Calu3 (cell line): ENCODE data around the gene AEBP1. TPM values are rescaled to one million over a fixed set of nuclear protein-coding genes. Genes with fewer than 3 reads are reported as not detected.
A peak's percentile ranks its signal among the peaks of the same experiment; 100 is the strongest.

Experiments
- BruUV-seq: library from RNA; stranded (reverse); fragments of 400-500 nt; replicated peaks from 2 replicates; lab custom pipeline; 2021; lab: Mats Ljungman, UMichigan
- CTCF ChIA-PET: fragments of 300-600 bp; sonication (Branson Sonifier 250); formaldehyde crosslinking; loops from one replicate; lab custom pipeline; 2022; ENCODE audit warnings: antibody characterized with exemption; lab: Charles Lee
- DNase-seq: peaks from one replicate; pipeline ENCODE4 v3.0.0; 2022
- H3K27ac Mint-ChIP-seq: one replicate; pipeline ENCODE4 v1.8.0; 2022; ENCODE audit warnings: mixed read lengths; ENCODE audit not compliant: unreplicated experiment
- H3K27me3 Mint-ChIP-seq: one replicate; pipeline ENCODE4 v1.8.0; 2022; ENCODE audit warnings: mixed read lengths; ENCODE audit not compliant: unreplicated experiment
- H3K36me3 Mint-ChIP-seq: one replicate; pipeline ENCODE4 v1.8.0; 2022; ENCODE audit warnings: mild to moderate bottlenecking, moderate library complexity, mixed read lengths; ENCODE audit not compliant: insufficient read depth, unreplicated experiment
- H3K4me1 Mint-ChIP-seq: one replicate; pipeline ENCODE4 v1.8.0; 2022; ENCODE audit warnings: mild to moderate bottlenecking, low read depth, mixed read lengths; ENCODE audit not compliant: unreplicated experiment
- H3K4me3 Mint-ChIP-seq: one replicate; pipeline ENCODE4 v1.8.0; 2022; ENCODE audit warnings: mild to moderate bottlenecking, low read depth, moderate library complexity, mixed read lengths; ENCODE audit not compliant: unreplicated experiment
- H3K9me3 Mint-ChIP-seq: one replicate; pipeline ENCODE4 v1.8.0; 2022; ENCODE audit warnings: low read depth, mixed read lengths; ENCODE audit not compliant: unreplicated experiment
- intact Hi-C: fragments of 100-400 bp; cut with micrococcal nuclease; formaldehyde crosslinking; loops from one replicate; pipeline ENCODE4 v1.10.0; 2022; ENCODE audit not compliant: unreplicated experiment
- total RNA-seq: library from RNA; stranded (reverse); gene quantifications from 2 replicates; pipeline ENCODE4 v1.2.3, GENCODE V29; 2022
- TF ChIP-seq, protein P1 (sequence below): fragments of 200-600 bp; IDR thresholded peaks from one replicate; pipeline ENCODE4 v1.8.0; 2022; ENCODE audit warnings: antibody characterized with exemption; ENCODE audit not compliant: unreplicated experiment

AEBP1 gene
- total RNA-seq, 1 experiment from 2014 or later: not detected

DNA sequence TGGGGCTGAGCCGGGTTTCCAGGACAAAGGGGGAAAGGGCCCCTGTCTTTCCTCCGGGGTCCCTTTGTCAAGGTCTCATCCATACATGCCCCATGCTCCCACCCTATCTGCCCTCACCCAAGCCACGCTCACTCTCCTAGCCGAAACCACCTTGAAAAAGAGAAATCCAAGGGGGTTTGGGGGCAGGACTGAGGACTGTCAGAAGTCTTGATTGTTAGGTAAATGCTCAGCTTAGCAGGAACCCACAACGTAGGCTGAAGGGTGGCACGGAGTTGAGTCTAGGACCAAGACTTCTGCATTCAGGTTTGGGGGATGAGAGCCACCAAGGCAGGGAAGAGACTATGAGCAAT, 38.1 kb upstream of the AEBP1 start:
- peaks cover 73% of the 10 kb centered on the region for H3K36me3 Mint-ChIP-seq
- no peak for DNase-seq
- H3K9me3 Mint-ChIP-seq: no peaks in the 10 kb centered on the region
- BruUV-seq: no TSS peak
- no peaks in the 10 kb centered on the region for H3K27me3 Mint-ChIP-seq
- H3K27ac Mint-ChIP-seq: peak overlapping the region; percentile 55
- H3K4me1 Mint-ChIP-seq: peaks cover 25% of the 10 kb centered on the region
- CTCF ChIA-PET: interaction anchor here (0.6 kb wide), 1 partner anchor 29 kb away, joined by 5 read pairs; no protein-coding TSS in a partner anchor
- TF ChIP-seq, protein P1, sequence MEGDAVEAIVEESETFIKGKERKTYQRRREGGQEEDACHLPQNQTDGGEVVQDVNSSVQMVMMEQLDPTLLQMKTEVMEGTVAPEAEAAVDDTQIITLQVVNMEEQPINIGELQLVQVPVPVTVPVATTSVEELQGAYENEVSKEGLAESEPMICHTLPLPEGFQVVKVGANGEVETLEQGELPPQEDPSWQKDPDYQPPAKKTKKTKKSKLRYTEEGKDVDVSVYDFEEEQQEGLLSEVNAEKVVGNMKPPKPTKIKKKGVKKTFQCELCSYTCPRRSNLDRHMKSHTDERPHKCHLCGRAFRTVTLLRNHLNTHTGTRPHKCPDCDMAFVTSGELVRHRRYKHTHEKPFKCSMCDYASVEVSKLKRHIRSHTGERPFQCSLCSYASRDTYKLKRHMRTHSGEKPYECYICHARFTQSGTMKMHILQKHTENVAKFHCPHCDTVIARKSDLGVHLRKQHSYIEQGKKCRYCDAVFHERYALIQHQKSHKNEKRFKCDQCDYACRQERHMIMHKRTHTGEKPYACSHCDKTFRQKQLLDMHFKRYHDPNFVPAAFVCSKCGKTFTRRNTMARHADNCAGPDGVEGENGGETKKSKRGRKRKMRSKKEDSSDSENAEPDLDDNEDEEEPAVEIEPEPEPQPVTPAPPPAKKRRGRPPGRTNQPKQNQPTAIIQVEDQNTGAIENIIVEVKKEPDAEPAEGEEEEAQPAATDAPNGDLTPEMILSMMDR: no peak
- no peak overlapping the region for H3K4me3 Mint-ChIP-seq
- intact Hi-C loops: no loop called here

DNA sequence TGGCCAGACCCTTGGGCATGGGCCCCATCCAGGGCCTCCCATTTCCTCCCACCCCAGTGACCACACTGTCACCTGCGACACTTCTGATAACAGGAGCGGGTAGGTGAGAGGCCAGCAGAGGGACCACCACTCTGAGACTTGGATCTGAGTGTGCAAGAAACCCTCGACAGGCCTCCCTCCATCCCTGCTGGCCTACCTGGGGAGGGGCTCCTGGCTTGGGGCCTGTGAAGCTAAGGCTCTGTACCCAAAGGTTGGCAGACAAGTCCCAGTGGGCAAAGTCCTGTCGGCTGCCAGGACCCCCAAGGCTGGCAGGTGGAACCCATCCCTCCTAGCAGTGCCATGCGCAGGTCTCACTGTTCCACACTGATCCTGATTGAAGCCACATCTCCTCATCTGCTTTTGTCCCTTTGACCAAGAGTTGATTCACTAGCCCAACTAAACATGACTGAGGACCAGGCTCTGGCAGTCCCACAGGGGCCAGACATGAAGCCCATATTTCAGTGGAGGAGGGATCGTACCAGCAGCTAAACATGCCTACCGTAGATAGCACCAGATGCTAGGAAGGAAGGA, 37.6 kb upstream of the AEBP1 start:
- Mint-ChIP-seq H3K36me3 (peaks cover 73% of the 10 kb centered on the region), H3K9me3 (no peaks in the 10 kb centered on the region), H3K27ac (peak overlapping the region; percentile 55), H3K4me3 (peak overlapping the region; percentile 1), H3K4me1 (peaks cover 30% of the 10 kb centered on the region), H3K27me3 (no peaks in the 10 kb centered on the region)
- CTCF ChIA-PET: no interaction called here
- intact Hi-C loops: no loop called here
- DNase-seq: no peak
- no TSS peak for BruUV-seq
- TF ChIP-seq, protein P1: no peak

DNA sequence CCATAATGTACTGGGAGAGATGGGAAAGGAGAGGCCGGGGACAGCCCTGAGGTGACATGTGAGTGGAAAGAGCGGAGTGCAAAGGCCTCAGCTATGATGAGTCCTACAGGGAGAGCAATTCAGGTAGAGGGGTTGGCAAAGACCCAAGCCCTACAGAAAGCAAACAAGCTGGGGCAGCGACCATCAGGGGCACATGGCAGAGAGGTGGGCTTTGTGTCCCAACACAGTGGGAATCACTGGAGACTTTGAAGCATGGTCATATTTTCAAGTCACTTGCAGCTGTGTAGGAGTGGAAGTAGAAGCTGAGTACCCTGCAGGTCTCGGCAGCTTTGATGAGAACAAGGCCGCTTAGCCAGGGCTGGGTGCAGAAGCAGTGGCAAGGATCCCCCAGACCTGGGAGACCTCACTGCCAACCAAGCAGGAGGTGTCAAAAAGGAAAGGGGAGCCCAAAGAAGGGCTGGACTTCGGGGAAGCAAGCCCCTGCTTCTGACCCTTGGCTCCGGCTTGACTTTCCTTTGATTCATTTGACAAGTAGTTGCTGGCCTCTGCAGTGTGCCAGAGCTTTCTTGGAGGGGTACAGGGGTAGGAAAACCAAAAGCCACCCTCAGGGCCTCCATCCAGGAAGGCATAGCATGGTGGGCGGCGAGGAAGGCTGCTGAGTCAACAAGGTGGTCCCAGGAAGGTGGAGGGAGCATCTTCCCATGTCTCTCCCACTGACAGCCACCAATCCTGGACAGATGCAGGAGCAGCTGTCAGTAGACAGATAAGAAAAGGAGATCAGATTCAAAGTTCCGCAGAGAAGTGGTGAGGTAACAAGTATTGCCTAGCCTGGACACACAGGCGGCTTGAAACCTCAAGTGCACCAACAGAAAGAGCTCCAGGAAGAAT, 36.8 kb upstream of the AEBP1 start:
- BruUV-seq: no TSS peak
- CTCF ChIA-PET: no interaction called here
- peaks cover 78% of the 10 kb centered on the region for H3K36me3 Mint-ChIP-seq
- peaks cover 37% of the 10 kb centered on the region for H3K4me1 Mint-ChIP-seq
- no peak for DNase-seq
- H3K27me3 Mint-ChIP-seq: no peaks in the 10 kb centered on the region
- H3K27ac Mint-ChIP-seq: peak overlapping the region; percentile 55
- intact Hi-C loops: no loop called here
- no peaks in the 10 kb centered on the region for H3K9me3 Mint-ChIP-seq
- TF ChIP-seq, protein P1: no peak
- peak overlapping the region; percentile 1 for H3K4me3 Mint-ChIP-seq

DNA sequence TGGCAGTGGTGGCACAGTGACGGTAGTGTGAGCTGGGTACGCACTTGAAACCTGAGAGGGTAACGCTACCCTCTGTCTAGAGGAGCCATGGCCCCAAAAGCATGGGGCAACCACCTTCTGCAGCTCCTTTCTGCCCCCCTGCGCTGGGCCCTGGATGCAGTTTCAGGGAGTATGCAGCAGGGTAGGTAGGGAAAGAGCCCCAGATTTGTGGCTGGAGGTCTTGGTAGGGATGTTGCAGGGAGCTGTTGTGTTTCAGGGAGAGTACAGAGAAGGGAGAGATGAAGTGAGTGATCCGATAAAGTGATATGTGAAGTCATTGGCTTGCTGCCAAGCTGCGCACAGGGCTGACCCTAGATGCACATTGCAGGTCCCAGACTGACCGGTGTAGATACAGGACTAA, 36.1 kb upstream of the AEBP1 start:
- DNase-seq: no peak
- H3K27me3 Mint-ChIP-seq: no peaks in the 10 kb centered on the region
- CTCF ChIA-PET: interaction anchor here (0.6 kb wide), 1 partner anchor 29 kb away, joined by 5 read pairs; no protein-coding TSS in a partner anchor
- BruUV-seq: no TSS peak
- TF ChIP-seq, protein P1: no peak
- peaks cover 86% of the 10 kb centered on the region for H3K36me3 Mint-ChIP-seq
- no peak overlapping the region for H3K4me3 Mint-ChIP-seq
- peak overlapping the region; percentile 55 for H3K27ac Mint-ChIP-seq
- intact Hi-C loops: no loop called here
- H3K9me3 Mint-ChIP-seq: no peaks in the 10 kb centered on the region
- H3K4me1 Mint-ChIP-seq: peaks cover 44% of the 10 kb centered on the region
